Omental fat pad (tissue), 4 donors: ENCODE data around the gene PI4KB. TPM values are rescaled to one million over a fixed set of nuclear protein-coding genes. Genes with fewer than 3 reads are reported as not detected.
A peak's percentile ranks its signal among the peaks of the same experiment; 100 is the strongest.

Experiments used
- ATAC-seq: fragments of 150-250 bp; one replicate; pipeline ENCODE4 v1.9.1; 2016; ENCODE audit warnings: mild to moderate bottlenecking, moderate library complexity; ENCODE audit not compliant: low FRiP score
- DNase-seq: peaks from one replicate; pipeline ENCODE4 v3.0.0-alpha.2; 2019; ENCODE audit warnings: low spot score
- CTCF ChIP-seq, 3 donors: fragments of 450-650 bp; IDR thresholded peaks; one replicate each; pipeline ENCODE4 v1.5.1; 2016 to 2017; ENCODE audit warnings: antibody characterized with exemption in 3 of 3, mild to moderate bottlenecking in 3 of 3, moderate library complexity in 2 of 3
- total RNA-seq, 4 donors: library from RNA; depleted of rRNA; stranded (reverse); fragments of >200 nt; gene quantifications; one replicate each; pipeline ENCODE4 v1.1.0, GENCODE V29; 2016

The PI4KB gene
- total RNA-seq, 4 donors from 2014 or later: 80.4 to 109 (median 87.2) TPM

GRCh38 chr1:151327903-151328674 lies 873 bp upstream of the PI4KB start:
- no peak for TF ChIP-seq CTCF (IDR thresholded peaks at IDR 0.05)
- ATAC-seq: peak; percentile 10
- no peak for DNase-seq

DNA sequence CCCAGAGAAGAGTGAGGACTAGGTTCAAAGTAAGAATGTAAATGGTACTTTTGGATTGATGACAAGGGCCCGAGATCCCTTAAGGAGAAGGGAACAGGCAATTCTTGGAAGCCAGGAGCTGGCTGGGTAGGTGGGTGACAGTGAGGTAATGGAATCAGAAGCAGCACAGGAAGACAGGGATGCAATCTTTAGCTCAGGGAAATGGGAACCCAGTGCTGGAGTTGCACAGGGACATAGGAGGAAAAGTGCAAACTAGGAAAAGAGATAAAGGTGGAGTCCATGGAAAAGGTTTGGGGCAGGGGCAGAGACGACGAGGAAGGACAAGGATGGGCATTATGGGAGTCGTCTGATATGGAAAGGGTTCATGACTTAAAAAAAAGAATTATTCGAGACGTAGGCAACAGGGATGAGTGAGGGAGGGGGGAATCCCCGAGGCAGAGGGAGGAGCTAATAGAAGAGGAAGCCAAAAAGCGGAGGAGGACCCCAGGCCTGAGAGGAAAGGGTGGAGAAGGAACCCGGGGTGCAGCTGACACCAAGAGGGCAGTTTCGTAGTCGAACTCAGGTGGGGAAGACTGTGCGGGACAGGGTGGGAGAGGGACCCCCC lies 495 bp downstream of the PI4KB start:
- TF ChIP-seq CTCF (IDR thresholded peaks at IDR 0.05): no peak
- DNase-seq (no peak), ATAC-seq (peak; percentile 62)

DNA sequence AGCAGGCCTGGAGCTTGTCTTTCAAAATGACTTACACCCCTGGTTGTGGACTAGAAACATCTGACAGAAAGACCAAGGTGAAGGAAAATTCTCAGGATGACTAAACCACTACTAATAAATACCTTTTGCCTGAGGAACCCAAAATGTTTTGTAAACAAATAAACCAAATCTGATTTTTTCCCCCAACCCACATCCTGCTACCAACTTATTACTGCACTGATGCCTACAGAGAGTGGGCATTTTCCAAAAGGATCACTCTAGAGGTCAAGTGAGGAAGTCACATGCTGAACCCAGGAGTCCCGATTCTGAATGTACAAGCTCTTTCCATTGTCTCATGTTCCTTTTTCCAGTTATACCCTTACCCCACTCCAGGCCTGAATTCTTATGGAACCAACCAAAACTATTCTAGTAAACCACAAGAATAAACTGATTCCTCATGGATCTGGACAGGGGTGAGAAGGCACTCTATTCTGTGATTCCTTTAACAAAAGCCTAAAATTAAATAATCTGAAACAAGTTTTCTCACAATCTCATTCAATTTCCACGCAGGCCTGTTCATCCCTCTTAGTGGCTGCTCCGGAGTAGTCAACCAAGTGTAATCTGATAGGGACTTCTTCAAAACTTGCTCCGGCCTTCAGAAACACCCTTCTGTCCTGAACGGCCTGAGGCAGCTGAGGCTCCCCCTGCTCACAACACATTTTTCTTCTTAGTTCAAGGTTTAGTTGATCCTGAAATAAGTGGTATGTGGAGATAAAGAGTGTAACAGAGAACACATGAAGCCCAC lies 1.4 kb downstream of the PI4KB start:
- no peak for DNase-seq
- no peak for TF ChIP-seq CTCF (IDR thresholded peaks at IDR 0.05)
- no peak for ATAC-seq

DNA sequence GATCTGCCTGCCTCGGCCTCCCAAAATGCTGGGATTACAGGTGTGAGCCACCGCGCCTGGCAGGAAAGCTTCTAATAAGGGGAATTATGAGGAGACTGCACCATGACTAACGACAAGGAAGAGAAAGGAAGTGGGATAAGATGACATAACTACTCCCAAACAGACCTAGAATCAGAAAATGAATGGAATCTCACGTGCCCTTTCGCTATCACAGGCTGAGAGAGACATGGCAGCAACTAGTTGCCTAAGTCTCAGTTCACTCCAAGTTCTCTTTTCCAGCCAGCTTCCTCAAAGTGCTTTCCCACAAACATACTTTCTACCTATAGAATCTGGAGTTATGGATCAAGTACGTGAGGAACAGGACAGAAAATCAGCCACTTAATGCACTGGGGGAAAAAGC lies 2.0 kb downstream of the PI4KB start:
- ATAC-seq: no peak
- TF ChIP-seq CTCF (IDR thresholded peaks at IDR 0.05): no peak
- no peak for DNase-seq

DNA sequence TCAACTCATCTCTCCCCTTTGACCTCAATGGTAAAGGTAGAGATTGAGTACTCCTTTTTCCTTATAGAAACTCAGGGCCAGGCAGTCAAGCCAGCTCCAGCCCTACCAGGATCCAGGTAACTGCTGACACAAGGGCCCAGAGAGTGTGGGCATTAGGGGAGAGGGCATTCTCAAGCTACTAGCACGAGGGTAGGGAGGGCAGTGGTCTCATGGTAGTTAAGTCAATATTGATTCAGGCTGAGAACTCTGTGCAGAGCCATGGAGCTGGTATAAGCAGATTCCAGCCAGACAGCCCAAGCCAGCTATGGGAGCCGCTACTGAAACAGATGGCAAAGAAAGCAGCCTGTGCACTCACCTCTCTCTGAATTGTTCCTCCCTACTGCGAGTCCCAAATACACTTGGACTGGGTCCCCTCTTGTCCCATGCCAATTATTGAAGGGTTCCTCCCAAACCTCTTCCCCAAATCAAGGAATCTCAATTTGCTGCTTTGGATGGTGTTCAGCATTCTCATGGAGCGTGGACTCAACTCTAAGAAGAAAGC lies 2.8 kb downstream of the PI4KB start:
- ATAC-seq (no peak), DNase-seq (no peak)
- no peak for TF ChIP-seq CTCF (IDR thresholded peaks at IDR 0.05)

DNA sequence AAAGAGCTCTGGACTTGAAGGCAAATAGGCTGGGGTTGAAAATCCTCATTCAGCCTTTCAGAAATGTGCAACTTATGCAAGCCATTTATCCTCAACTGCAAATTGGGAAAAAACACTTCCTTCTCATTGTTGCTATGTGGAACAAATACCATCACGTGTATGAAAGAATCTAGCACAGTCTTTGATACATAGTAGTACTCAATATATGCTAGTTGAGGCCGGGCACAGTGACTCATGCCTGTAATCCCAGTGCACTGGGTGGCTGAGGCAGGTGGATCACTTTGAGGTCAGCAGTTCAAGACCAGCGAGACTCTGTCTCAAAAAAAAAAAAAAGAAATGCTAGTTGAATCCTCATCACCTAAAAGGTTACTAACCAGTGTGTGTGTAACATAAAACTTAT lies 8.2 kb downstream of the PI4KB start:
- TF ChIP-seq CTCF (IDR thresholded peaks at IDR 0.05): no peak
- ATAC-seq (no peak), DNase-seq (no peak)
